NCI-H2029 treated with DMSO at 0.1 percent for 48 hours (cell line): Measurements from ENCODE around the gene UBXN4.
"Not testable (repeated sequence)": the region's sequence is repeated elsewhere in the genome, so short reads cannot be mapped to it uniquely, and the experiment has no call there.

ENCODE experiments used
- DNase-seq: peaks from one replicate; lab custom pipeline; 2025; lab: John Stamatoyannopoulos, UW

Gene UBXN4

GRCh38 chr2:135768863-135769262, 27.2 kb downstream of the UBXN4 start:
- no peak for DNase-seq

DNA sequence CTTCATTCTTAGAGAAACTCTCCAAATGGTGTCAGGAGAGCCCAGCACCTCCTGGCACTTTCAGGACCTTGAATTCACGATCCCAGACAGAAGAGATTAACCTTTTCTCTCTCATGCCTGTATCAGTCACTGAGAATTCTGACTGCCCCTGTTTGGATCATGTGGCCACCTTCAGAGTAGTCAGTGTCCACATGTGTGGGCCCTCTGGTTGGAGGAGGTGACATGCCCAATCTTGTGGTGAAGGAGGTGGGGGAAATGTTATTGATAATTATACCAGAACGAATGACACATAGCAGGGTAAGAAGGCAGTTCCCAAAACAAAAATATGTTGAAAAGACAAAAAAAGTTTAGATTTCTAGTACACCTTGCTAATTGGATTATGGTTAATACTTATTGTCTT, 31.7 kb downstream of the UBXN4 start:
- DNase-seq, result no peak

DNA sequence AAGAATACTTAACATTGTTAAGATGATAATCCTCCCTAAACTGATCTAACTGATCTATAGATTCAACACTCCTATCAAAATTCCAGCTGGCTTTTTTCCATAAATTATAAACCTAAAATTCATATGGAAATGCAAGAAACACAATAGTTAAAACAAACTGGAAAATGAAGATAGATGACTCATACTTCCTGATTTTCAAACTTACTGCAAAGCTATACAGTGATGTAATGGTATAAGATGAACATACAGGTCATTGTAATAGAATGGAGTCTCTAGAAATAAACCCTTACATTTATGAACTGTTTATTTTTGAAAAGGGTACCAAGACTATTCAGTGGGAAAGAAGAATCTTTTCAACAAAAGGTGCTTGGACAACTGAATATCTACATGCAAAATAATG, 32.3 kb downstream of the UBXN4 start:
- DNase-seq, result no peak

DNA sequence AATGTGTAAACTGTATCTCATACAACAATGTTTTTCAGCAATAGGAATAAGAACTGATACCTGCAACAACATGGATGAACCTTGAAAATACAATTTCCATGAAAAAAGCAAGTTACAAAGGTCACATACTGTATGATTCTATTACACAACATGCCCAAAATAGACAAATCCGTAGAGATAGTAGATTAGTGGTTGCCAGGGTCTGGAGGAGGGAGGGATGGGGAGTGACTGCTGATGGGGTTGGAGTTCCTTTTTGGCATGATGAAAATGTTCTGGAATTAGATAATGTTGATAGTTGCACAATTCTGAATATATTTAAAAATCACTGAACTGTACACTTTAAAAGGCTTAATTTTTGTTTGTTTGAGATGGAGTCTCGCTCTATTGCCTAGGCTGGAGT, 33.8 kb downstream of the UBXN4 start:
- no peak for DNase-seq

GRCh38 chr2:135776367-135776766, 34.7 kb downstream of the UBXN4 start:
- DNase-seq, result no peak

DNA sequence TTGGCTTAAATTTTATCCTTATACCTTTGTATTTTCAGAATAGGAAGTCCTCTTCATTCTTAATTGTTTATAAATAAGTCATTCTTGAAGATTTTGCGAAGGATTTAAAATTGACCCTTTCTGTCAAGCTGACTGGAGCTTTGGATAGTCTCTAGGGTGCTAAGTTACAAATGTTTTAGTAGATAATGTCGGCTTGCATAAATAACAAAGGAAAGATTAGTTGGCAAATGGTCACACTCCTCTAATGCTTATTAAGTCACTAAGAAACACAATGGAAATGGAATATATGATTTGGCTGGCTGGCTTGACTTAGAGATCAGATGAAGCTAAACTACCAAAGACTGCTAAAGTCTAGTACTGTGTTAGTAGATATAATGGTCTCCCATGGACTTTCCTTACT, 40.6 kb downstream of the UBXN4 start:
- no peak for DNase-seq

- no peak for DNase-seq
Observed at GRCh38 chr2:135783439-135783838, 41.8 kb downstream of the UBXN4 start.

- no peak for DNase-seq
Observed at GRCh38 chr2:135785032-135785431, 43.4 kb downstream of the UBXN4 start.

GRCh38 chr2:135786823-135787222, 45.2 kb downstream of the UBXN4 start:
- no peak for DNase-seq

DNA sequence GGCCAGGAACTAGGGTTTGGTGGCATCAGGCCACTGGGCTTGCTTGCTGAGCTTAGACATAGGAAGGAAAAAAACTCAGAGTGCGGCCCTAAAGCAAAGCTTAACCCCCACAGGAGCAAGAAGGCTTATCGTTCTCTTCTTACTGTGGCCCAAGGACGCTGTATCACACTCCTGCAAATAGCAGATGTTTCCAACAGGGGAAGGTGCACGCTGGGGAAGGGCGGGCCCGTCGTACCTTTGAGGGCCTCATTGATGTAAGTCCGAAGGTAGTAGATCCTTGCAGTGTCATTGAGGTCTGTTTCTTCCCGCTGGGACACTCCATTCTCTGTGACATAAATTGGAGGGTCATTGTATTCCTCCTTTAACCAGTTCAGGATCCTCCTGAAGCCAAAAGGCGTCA, 48.8 kb downstream of the UBXN4 start:
- no peak for DNase-seq

GRCh38 chr2:135791418-135792190, 49.9 kb downstream of the UBXN4 start:
- no peak for DNase-seq

GRCh38 chr2:135792401-135793150, 50.9 kb downstream of the UBXN4 start:
- DNase-seq, result no peak

DNA sequence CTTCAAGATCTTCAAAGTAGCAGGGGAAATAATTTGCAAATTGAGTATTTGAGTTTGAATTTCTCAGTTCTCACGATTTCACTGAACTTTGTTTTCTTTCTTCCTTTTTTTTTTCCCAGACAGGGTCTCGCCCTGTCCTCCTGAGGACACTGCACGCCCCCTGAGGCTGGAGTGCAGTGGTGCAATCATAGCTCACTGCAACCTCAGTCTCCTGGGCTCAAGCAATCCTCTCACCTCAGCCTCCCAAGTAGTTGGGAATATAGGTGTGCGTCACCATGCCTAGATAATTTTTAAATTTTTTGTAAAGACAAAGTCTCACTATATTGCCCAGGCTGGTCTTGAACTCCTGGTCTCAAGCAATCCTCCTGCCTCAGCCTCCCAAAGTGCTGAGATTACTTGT, 54.0 kb downstream of the UBXN4 start:
- DNase-seq, result not testable (repeated sequence)

GRCh38 chr2:135796606-135797005, 55.0 kb downstream of the UBXN4 start:
- no peak for DNase-seq

DNA sequence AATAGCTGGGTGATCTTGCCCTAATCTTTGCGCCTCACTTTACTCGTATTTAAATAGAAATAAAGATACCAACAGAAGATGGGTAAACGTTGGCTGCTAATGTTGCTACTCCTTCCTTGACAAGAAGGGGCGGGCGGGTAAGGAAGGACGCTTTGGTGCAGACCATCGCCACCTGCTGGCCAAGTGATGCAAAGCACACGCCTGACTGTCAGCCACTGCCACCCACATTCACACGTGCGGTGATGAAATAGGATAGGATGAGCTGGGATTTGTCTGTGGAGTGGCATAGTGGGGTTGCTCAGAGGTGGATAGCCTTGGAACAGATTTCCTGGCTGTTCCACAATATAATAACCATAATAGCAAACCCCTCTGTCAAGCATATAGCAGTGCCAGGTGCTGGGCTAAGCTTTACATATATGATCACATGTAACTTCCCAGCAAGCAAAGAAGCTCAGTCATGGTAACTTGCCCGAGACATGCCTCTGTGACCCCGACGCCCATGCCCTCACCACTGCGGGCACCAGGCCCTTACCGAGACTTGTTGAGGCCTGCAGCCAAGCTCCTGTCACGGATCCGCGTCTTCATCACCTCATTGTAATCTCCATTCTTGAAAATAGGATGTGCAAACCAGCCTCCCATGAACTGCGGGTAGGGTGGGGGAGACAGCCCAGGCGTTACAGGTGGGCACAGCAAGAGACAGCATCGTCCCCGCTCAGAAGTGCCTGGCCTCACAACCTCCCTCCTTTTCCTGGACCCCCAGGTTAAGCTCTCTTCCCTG, 56.0 kb downstream of the UBXN4 start:
- DNase-seq, result peak; percentile 49

DNA sequence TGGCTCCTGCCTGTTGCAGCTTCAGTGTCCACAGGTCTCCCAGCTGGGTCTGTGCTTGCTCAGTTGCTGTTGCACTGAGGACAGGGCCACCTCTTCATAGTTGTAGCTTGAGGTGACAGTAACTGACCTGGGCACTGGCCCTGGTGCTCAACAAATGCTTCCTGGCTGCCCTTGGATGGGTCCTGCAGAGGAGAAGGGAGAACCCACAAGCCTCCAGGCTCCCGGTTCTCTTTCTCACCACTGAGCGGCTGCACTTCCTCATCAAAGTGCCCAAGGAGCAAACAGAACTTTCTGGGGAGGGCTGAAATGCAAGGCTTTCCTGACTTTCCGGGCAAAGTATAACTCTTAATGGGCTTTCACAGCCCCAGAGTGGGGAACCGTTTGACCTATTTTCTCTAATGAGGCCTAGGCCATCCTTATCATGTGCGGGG, 56.6 kb downstream of the UBXN4 start:
- no peak for DNase-seq

DNA sequence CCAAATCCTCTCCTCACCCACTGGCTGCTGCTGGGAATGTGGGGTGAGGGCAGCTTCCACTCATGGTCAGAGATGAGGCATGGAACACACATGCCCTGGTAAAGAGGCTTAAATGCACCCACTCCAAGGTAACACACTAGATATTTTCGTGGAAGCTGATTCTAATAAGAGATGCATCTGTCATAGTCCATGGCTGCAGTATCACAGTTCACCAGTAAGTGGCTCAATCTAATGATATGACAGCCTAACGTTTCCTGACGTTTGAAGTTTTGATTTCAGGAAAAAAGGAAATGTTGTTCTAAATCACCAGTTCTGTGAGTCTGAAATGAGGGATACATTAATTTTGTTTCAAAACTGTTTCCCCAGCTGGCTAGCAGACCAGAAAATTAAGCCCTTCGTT, 57.1 kb downstream of the UBXN4 start:
- DNase-seq, result no peak

GRCh38 chr2:135799738-135800137, 58.1 kb downstream of the UBXN4 start:
- no peak for DNase-seq

DNA sequence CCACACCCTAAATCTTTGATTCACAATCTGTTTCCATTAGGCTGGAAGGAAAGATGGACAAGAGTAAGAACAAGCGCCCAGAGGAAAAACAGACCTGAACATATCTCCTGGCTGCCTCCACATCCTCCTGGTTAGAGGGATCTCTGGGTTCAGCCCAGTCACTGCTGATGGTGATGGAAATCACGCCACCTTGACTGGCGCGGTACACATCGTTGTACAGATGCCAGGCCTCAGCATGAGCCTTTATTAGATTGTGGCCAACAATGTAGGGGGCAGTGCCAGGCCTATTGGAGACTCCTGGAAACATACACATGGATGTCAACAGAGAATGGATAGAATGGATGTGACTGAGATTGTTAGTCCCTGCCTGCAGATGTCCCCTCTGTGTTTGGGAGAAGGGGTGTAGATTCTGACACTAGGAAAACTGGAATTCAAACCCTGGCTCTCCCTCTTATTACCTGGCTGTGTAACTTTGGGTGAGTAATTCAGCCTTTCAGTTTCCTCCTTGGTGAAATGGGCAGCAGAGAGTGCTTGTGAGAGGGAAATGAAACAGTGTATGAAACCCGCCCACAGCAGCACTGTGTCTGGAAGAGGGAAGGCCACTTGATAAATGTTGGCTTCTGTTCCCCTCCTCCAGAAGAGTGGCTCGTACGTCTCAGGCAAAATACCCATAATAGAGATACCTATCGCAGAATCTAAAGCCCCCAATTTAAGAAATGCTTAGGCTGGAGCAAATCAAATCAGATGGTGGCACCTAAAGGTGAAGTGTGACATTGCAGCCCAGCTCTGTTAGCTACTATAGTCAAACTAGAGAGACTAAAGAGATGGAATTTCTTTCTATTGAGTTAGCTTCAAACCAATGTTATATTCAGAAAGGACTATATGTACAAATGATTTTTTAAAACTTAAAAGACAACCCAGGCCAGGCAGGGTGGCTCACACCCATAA, 59.1 kb downstream of the UBXN4 start:
- no peak for DNase-seq

GRCh38 chr2:135802350-135802749, 60.7 kb downstream of the UBXN4 start:
- no peak for DNase-seq

GRCh38 chr2:135803278-135803677, 61.6 kb downstream of the UBXN4 start:
- no peak for DNase-seq

- DNase-seq, result not testable (repeated sequence)
Observed at GRCh38 chr2:135807874-135808273, 66.2 kb downstream of the UBXN4 start.
